Stimulated activated CD8-positive, alpha-beta memory T cell treated with anti-CD3 and anti-CD28 coated beads, Interleukin-4, amount 100 ng/mL, for 24 hours (primary cell): ENCODE data around the gene POP7.
A peak's percentile ranks its signal among the peaks of the same experiment; 100 is the strongest.
"Not testable (repeated sequence)": the region's sequence is repeated elsewhere in the genome, so short reads cannot be mapped to it uniquely, and the experiment has no call there.

Source experiments
- DNase-seq: peaks from one replicate; pipeline ENCODE4 v3.0.0-alpha.2; 2020; ENCODE audit warnings: low read depth

The POP7 gene

DNA sequence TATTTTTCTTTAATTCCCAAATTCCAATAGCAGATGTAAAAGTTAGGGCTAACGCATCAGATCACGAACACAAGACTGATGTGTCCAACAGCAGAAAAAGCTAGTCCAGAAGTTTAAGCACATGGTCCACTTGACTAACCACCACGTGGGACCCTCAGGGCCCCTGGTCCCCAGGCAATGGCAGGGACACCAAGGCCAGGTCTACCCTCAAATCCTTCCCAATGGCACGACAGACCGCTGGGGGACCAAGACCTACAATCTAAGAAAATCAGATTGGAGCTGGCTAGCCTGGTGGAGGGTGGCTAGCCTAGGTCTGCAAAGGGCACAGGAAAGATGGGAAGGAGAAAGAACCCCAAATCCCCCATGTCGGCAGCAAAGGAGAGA, 13.4 kb upstream of the POP7 start:
- no peak for DNase-seq

- DNase-seq, result no peak
Measured at GRCh38 chr7:100693312-100694097, 12.4 kb upstream of the POP7 start.

DNA sequence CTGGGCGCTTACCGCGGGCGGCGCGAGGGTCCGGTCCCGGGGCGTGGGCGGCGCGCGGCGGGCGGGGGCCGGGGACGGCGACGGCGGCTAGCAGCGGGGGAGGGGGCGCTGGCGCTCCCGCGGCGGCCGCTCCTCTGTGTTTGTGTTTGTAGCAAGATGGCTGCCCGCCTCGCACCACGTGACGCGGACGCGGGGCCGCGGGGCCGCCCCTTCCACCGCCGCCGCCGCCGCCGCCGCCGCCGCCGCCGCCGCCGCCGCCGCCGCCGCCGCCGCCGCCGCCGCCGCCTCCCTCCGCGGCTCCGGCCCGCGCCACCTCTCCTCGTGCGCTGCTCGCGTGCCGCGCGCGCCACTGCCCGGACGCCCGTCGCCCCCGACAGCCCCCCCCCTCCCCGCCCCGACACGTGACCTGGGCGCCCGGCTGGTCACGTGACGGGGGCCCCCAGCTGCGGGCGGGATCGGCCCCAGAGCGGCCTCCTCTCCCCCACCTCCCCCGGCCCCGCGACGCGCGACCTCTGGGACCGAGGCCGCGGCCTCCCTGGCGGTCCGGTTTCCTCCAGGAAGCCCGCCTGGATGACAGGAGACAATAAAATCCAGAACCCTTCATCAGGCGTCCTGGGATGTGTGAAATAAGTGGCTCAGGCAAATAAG, 11.7 kb upstream of the POP7 start, which contains the start of gene GIGYF1:
Gene GIGYF1 (minus strand): TSS at position 153 of the 648 bp plus-strand sequence. CDS start 6,012 bp downstream, outside the sequence.
- peak; percentile 49 for DNase-seq

DNA sequence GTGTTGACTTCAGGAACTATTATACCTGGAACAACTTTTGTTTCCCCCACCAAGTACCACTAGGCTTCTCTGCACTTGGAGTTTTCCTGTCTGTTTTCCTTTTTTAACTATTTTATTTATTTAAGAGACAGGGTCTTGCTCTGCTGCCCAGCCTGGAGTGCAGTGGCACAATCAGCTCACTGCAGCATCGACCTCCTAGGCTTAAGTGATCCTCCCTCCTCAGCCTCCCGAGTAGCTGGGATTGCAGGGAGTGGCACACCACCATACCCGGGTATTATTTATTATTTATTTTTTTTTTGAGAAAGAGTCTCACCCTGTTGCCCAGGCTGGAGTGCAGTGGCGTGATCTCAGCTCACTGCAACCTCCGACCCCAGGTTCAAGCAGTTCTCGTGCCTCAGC, 9.8 kb upstream of the POP7 start:
- DNase-seq, result no peak

DNA sequence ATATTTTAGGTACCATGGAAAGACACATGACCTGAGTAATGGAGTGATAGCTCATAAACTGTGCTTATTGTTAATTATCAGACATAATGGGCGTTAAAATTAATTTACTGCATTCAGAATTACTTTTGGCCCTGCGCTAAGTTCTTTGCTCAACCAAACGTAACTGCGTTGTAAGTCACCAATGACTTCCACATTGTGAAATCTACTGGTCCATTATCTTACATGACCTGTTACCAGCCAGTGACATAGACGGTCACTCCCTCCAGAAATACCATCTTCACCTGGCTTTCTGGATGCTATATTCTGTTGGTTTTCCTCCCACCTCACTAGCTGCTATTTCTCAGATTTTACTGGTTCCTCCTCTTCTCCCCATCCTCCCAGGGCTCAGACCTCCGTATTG, 6.9 kb upstream of the POP7 start:
- DNase-seq, result no peak

DNA sequence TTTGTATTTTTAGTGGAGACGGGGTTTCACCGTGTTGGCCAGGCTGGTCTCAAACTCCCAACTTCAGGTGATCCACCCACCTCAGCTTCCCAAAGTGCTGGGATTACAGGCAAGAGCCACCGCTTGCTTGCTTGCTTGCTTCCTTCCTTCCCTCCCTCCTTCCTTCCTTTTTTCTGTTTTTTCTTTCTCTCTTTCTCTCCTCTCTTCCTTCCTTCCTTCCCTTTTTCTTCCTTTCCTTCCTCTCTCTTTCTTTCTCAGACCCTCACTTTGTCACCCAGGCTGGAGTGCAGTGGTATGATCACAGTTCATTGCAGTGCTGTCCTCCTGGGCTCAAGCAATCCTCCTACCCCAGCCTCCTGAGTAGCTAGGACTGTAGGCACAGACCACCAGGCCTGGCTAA, 4.8 kb upstream of the POP7 start:
- not testable (repeated sequence) for DNase-seq

DNA sequence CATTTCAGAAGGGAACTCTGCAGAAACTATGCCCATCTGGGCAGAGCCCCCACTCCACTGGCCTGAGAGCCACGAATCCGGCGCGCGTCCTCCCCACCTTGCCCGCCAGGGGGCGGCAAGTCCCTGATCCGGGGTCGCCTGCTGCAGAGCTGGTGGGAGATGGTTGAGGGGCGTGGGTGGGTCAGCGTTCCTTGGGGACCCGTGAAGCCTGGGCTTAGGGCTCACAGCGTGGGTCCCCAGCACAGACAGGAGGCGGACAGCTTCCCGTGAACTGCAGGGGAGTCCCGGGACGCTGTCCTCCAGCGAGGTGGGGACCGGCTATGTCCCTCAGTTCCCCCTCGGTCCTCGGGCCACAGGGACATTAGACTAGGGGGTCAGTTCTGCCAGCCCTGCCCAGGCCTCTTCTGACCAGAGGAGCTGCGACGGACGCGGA, 585 bp upstream of the POP7 start:
- DNase-seq, result peak; percentile 77

GRCh38 chr7:100706672-100707311, 871 bp downstream of the POP7 start:
- DNase-seq, result no peak

DNA sequence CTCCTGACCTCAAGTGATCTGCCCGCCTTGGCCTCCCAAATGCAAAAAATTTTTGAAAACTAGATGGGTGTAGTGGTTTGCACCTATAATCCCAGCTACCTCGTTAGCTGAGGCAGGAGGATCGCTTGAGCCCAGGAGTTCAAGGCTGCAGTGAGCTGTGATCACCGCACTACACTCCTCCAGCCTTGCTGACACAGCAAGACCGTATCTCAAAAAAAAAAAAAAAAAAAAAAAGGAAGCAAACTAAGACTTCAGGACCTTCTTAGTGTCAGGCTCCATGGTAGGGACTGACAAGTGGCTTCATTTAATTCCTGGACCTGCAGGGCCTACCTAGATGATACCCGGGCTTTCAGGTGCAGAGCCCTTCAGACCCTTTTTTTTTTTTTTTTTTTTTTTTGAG, 2.5 kb downstream of the POP7 start:
- no peak for DNase-seq

DNA sequence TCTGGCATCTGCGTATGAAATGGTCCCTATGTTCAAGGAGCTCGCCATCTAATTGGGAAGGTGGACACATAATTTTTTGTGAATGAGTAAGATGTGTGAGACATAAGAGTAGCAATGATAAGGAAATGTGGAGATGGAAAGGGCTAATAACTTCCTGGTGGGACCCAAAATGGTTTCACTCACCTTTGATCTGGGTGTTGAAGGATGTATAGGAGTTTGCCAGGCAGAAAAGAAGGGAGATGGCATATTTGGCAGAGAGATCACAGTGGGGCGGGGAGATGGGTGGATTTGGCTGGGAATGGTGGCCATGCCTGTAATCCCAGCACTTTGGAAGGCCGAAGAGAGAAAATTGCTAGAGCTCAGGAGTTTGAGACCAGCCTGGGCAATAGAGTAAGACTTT, 4.5 kb downstream of the POP7 start:
- DNase-seq, result no peak

- DNase-seq, result no peak
Measured at GRCh38 chr7:100711369-100711768, 5.4 kb downstream of the POP7 start.

GRCh38 chr7:100714725-100715124, 8.8 kb downstream of the POP7 start:
- no peak for DNase-seq

GRCh38 chr7:100717073-100717472, 11.2 kb downstream of the POP7 start:
- not testable (repeated sequence) for DNase-seq

DNA sequence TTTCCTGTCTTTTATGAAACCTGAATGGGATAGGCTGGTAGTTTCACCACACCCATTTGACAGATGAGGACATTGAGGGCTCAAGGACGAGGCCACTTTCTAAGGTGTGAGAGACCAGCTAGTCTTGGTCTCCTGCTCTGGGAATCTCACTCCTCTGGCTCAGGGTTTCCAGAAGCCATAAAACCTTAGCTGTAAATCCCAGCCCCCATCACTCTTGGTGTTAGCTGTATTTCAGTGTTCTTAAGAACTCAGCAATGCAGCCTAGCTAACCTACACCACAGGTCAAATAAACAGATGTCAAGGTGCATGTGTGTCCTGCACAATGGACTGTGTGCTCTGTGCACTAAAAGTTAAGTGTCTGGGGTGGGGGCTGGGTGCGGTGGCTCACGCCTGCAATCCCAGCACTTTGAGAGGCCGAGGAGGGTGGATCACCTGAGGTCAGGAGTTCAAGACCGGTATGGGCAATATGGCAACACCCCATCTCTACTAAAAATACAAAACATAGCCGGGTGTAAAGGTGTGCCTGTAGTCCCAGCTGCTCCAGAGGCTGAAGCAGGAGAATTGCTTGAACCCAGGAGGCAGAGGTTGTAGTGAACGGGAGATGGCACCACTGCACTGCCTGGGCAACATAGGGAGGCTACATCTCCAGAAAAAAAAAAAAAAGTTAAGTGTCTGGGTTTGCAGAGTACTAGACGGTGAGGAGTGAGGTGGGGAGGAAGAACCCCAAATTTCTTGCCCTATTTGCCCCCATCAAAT, 13.8 kb downstream of the POP7 start:
- DNase-seq, result no peak

- no peak for DNase-seq
Measured at GRCh38 chr7:100720279-100720670, 14.4 kb downstream of the POP7 start, which contains the start of gene EPO. Gene EPO (plus strand): TSS chr7:100720468. CDS start chr7:100720981, 513 bp downstream.

- DNase-seq, result no peak
Measured at GRCh38 chr7:100720671-100721504, 15.0 kb downstream of the POP7 start.

DNA sequence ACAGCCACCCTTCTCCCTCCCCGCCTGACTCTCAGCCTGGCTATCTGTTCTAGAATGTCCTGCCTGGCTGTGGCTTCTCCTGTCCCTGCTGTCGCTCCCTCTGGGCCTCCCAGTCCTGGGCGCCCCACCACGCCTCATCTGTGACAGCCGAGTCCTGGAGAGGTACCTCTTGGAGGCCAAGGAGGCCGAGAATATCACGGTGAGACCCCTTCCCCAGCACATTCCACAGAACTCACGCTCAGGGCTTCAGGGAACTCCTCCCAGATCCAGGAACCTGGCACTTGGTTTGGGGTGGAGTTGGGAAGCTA, 15.5 kb downstream of the POP7 start:
- DNase-seq, result no peak

- DNase-seq, result no peak
Measured at GRCh38 chr7:100722480-100723212, 16.7 kb downstream of the POP7 start.

GRCh38 chr7:100723732-100724275, 17.9 kb downstream of the POP7 start:
- DNase-seq, result no peak

DNA sequence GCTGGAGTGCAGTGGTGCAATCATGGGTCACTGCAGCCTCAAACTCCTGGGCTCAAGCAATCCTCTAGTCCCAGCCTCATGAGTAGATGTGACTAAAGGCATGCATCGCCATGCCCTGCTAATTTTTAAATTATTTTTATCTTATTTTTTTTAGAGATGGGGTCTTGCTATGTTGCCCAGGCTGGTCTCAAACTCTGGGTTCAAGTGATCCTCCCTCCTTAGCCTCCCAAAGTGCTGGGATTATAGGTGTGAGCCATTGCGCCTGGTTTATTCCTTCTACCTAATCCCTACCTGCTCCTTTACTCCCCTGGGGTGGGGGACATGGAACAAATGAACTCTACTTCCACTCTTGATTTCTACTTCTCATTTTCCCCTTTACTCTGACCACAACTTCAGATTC, 18.4 kb downstream of the POP7 start:
- not testable (repeated sequence) for DNase-seq
